Endometrial microvascular endothelial cells (primary cell): Measurements from ENCODE around the gene USHBP1. TPM values are rescaled to one million over a fixed set of nuclear protein-coding genes. Genes with fewer than 3 reads are reported as not detected.

Source experiments
- in situ Hi-C: cut with HindIII; loops from 2 replicates; pipeline ENCODE4 v1.10.0; 2017; ENCODE audit warnings: low sequenced_read_pairs, low pct_unique_long_range_greater_than_20kb; ENCODE audit errors: inconsistent ontology term
- total RNA-seq: library from RNA; depleted of rRNA; stranded (reverse); fragments of >200 nt; gene quantifications from one replicate; pipeline ENCODE4 v1.2.3, GENCODE V29; 2015; ENCODE audit errors: inconsistent ontology term

The USHBP1 gene
- total RNA-seq, 1 donor from 2014 or later: 18.5 TPM

DNA sequence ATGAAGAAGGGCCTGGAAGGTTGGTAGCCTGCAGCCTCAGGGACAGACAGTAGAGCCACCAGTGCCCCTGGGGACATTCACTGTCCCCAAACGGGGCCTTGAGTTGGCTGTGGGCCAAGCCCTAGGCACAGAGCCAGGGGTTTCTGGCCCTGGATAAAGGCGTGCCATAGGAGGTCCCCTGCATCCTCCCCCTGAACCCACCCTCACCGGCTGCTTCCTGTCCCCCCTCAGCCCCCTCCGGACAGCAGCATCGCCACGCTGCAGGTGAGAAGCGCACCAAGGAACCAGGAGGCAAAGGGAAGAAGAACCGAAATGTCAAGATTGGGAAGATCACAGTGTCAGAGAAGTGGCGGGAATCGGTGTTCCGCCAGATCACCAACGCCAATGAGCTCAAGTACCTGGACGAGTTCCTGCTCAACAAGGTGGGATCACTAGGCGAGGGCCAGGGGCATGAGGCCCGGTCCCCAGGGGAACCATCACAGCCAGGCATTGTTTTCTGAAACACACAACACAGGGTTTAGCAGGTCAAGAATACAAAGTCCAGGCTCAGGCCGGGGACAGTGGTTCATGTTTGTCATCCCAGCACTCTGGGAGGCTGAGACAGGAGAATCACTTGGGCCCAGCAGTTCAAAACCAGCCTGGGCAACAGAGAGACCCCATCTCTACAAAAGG lies 64.0 kb downstream of the USHBP1 start:
- in situ Hi-C loops: no loop called here

Other genes with a start within 250 kb of the USHBP1 start
- gene CPAMD8, start 237.9 kb downstream of the USHBP1 start, total RNA-seq: 0.46 TPM
- gene HAUS8, start 189.3 kb downstream of the USHBP1 start, total RNA-seq: 14.2 TPM
- gene MYO9B, start 189.0 kb downstream of the USHBP1 start, total RNA-seq: 60.7 TPM
- 11.1 TPM for gene USE1, start 49.4 kb downstream of the USHBP1 start, total RNA-seq
- gene OCEL1, start 38.5 kb downstream of the USHBP1 start, total RNA-seq: 2.7 TPM
- gene NR2F6, start 18.8 kb downstream of the USHBP1 start, total RNA-seq: 40.9 TPM
- gene BABAM1, start 2.7 kb upstream of the USHBP1 start, total RNA-seq: 139 TPM
- 1.0 TPM for gene ANKLE1, start 17.2 kb upstream of the USHBP1 start, total RNA-seq
- 6.6 TPM for gene ABHD8, start 38.7 kb upstream of the USHBP1 start, total RNA-seq
- gene MRPL34, start 41.1 kb upstream of the USHBP1 start, total RNA-seq: 115 TPM
- 48.1 TPM for gene DDA1, start 44.8 kb upstream of the USHBP1 start, total RNA-seq
- 0.84 TPM for gene ANO8, start 70.1 kb upstream of the USHBP1 start, total RNA-seq
- gene GTPBP3, start 72.8 kb upstream of the USHBP1 start, total RNA-seq: 36.8 TPM
- gene PLVAP, start 112.6 kb upstream of the USHBP1 start, total RNA-seq: 0.46 TPM
- not detected for gene CCDC194, start 129.5 kb upstream of the USHBP1 start, total RNA-seq
- gene BST2, start 140.9 kb upstream of the USHBP1 start, total RNA-seq: 306 TPM
- 88.0 TPM for gene MVB12A, start 155.3 kb upstream of the USHBP1 start, total RNA-seq
- gene TMEM221, start 183.9 kb upstream of the USHBP1 start, total RNA-seq: not detected
- not detected for gene NXNL1, start 196.2 kb upstream of the USHBP1 start, total RNA-seq
- 7.5 TPM for gene SLC27A1, start 205.8 kb upstream of the USHBP1 start, total RNA-seq
- 67.2 TPM for gene PGLS, start 246.9 kb upstream of the USHBP1 start, total RNA-seq